Dedifferentiated amniotic fluid mesenchymal stem cell (primary cell): ENCODE results near the gene INF2.
"Not testable (repeated sequence)": the region's sequence is repeated elsewhere in the genome, so short reads cannot be mapped to it uniquely, and the experiment has no call there.

ENCODE experiments used
- DNase-seq: peaks from one replicate; pipeline ENCODE4 v3.0.0-alpha.2; 2016; ENCODE audit errors: extremely low spot score

The INF2 gene

DNA sequence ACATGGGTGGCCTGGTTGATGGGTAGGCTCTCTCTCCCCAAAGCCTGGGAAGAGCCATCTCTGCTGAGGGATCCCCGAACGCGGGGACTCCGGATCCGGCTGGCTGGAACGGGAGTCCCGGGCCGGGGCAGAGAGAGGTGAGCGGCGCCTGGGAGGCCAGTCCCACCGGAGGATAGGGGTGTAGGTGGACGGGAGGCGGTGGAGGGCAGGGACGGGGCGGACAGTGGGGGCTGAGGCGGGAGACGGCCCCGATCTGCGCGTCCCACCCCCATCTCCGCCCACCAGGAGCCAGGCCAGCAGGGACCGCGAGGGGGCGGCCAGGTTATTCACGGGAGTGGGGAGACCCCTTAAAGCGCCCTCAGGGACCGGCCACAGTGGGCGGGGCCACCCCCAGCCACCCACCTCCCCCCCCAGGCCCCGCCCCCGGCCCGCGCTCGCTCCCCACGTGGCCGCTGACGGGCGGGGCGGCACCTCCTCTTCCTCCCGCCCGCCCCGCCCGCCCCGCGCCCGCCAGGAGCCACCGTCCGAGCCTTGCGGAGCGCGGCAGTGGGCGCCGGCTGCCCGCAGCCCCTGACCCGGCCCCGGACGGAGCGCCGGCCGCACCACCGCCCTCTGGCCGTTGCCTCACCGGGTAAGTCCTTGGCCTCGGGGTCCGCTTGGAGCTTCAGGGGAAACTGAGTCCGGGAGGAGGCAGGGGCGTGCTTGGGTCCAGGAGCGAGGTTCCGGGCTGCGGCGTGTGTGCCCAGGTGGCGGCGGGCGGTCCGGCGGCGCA, at the start of gene INF2:
Gene INF2, plus strand, starts transcription at position 510 of the 772 bp plus-strand sequence. CDS start 11,748 bp downstream, outside the sequence.
- DNase-seq: no peak

DNA sequence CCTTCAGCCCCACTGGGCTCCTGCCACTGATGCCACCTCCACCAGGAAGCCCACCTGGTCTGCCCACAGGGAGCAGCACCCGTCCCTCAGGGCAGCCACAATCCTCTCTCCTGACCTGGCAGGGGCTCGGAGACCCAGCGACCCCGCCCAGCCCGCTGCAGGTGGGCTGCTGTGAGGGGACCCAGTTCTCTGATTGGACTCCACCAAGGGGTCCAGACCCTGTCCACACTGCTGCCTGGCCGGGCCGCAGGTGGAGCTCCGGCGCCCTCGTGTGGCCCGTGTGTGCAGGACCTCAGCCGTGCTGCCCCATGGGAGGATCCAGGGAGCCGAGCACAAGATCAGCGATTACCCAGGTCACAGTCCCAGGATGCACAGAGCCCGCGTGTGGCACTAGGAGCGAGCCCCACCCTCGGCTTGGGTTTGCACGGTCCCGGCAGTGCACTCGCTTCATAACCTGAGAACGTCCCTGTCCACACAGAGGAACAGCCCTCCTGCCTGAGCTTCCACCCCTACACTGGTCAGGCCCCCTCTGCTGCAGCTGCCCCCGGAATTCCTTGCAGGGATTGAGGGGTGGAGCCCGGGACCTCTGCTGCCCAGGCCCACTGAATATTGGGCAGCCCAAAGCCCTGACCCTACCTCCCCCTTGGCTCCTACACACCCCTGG, 49.4 kb upstream of the INF2 start:
- DNase-seq: no peak

DNA sequence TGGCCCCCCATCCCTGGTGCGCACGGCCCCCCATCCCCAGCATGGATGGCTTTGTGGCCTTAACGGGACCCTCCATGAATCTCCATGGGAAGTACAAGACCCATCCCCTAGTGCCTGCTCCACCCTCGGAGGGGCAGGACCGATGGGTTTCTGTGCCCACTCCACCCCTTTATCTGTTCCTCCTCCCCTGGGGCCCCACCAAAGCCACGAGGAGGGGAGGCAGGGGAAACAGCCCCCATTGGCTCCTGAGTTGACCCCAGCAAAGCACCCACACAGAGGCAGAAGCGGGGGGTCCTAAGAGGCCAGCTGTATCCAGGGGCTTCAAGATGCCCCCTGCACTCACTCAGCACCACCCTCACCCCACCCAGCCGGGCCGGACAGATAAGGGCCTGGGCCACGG, 48.7 kb upstream of the INF2 start:
- no peak for DNase-seq

DNA sequence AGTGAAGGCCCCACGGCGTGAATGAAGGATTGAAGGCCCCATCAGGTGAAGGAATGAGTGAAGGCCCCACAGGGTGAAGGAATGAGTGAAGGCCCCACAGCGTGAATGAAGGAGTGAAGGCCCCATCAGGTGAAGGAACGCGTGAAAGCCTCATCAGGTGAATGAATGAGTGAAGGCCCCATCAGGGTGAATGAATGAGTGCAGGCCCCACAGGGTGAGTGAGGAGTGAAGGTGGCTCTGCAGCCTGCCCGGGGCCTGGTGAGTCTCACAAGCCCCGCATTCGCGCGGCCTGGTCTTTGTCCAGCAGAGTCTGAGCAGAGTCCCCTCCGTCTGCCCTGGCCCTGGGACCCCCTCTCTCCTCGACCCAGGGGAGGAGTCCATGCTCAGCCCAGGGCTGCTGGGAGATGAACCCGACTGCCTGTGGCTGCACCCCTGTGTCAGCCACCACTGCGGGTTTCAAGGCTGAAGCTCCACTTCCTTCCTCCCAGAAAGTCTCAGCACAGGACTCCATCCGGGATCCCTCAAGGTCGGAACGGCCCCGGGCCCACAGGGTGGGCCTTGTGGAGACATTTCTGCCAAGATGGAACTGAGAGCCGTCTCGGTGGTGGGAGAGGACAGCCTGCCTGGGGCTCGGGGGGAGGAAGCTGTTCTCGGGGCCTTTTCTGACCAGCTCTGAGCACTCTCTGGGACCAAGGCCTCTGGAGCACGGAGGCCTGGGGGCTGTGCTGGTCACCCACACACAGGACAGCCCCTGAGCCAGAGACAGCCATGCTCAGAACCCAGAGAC, 47.5 kb upstream of the INF2 start:
- DNase-seq: no peak

DNA sequence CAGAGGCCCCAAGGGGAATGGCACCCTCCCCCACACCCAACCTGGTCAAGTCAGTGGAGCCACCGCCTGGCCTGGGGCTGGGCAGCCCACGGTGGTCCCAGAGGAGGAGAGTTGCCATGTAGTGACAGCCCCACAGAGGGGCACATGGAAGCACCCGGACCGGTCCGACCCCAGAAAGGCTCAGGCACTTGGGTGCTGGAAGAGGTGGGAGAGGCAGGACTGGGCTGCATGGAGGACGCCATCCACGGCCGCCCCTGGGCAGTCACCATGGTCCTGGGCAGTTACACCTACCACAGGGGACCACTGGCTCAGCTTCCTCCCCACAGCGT, 46.9 kb upstream of the INF2 start:
- DNase-seq: no peak

DNA sequence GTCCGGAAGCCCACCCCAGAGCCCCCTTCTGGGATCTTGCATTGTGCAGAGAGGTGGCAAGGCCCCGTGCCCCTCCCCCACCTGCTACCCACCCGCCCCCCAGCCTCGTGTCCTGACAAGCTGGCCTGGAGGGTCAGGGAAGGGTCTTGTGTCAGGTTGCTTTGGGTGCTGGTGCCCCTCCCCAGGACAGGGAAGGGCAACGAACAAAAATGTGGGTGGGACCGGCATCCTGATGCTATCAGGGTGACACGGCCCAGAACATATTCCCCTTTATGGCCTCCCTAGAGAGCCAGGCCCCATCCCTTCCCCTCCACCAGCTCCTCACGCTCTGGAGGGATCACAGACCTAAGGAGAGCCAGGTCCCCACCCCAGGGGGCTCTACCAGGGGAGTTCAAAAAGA, 46.1 kb upstream of the INF2 start:
- no peak for DNase-seq

DNA sequence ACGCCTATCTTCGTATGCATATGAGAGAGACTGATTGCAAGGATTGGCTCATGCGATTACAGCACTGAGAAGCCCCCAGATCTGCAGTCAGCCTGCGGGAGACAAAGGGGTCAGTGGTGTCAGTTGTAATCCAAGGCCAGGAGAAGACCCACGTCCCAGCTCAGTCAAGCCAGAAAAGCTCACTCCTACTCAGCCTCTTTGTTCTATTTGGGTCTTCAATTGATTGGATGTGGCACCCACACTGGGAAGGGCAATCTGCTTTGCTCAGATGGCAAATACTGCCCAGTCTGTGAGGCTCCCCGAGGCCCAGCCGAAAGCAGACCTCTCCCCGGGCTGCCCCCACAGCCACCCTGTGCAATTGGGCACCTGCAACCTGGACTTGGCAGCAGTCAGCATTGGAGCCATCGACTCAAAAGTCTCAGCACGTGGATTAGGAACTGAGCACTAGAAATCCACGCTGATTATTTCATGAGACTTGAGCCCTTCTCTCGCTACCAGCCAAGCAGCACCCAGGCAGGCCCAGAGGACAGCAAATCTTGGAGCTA, 45.3 kb upstream of the INF2 start:
- DNase-seq: no peak

DNA sequence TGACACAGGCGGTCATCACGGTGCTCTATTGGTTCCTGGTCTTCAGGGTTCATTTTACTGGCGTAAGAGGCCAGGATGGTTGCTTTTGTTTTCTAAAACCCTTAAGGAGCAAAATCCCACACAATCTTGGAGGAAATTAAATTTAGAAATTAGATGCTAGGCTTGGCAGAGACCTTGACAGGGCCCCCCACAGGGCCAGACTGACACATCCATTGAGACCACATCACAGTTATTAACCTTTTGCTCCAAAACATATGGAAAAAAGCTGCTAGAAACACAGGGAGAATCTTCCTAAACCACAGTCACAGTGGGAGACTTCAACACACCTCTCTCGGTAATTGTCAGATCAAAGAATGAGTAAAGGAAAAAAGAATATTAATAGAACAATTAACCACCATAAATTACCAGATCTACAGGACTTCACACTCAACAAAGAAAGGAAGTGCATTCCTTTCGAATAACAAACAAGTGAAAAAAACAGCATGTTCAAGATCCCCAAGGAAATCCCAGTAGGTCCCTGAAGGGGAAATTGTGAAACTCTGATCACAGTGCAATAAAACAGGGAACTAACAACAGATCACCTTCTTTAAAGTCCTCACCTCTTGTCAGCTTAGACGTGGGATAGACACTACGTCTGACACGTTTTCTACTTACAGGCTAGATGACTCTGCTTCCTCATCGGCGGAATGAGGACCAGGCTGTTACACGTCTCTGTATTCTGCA, 44.6 kb upstream of the INF2 start:
- DNase-seq: no peak

DNA sequence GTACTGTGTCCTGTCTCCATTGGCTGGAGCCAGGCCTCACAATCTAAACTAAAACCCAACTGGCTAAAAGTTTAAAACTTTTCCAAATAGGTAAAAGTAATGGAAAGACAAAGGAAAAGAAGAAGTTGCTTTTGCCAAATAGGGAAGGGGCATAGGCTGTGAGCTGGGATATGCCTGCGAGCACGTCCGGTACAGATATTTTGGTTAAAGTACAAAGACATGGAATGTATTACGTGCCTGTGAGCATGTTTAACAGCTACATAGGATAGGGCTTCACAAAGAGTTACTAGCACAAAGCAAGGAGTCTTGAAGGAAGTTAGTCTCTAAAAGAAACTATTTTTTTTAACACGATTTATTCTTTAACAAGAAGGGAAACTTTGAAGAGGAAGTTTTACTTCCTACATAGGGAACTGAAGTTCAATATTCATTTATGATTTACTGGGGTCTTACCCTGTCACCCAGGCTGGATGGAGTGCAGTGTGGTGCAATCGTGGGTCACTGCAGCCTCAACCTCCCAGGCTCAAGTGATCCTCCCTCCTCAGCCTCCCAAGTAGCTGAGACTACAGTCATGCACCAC, 41.9 kb upstream of the INF2 start:
- no peak for DNase-seq

DNA sequence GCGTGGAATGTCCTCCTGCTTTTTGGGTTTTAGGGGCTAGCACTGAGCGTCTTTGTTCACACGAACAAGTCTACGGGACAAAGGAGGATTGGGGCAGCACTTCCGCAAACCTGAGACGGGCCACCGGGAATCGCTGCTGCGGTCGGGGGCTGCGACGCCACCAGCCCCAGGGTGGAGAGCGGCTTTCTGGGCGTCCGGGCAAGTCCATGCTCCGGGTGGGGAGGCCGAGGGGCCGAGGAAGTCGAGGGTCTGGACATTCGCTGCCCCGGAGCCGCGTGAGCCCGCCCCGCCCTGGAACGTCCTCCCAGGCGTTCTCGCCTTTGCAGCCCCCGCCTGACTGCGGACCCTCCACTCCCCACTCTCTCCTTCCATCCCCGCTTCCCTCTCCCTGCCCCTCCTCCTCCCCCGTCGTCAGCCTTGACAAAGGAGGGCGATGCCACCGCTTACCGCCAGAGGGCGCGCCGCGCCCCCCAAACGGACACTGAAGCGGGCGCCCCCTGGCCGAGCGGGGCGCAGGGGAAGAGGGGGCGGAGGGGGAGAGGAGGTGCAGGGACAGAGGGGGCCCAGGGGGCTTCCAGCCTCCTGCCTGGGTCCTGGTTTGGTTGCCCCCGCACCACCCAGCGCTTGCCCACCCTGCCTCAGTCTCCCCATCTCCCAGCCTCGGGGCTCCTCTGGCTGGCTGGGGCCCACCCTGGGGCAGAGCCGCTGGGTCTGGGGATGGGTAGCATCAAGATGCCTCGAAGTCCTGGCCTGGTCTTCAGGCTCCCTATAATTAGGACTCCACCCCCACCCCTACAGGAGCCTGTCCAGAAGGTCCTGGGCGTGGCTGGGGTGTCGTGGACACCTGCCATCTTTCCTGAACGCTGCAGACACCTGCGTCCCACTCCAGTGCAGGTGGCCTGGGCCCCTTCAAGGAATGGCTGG, 39.1 kb upstream of the INF2 start:
- peak; percentile 36 for DNase-seq

DNA sequence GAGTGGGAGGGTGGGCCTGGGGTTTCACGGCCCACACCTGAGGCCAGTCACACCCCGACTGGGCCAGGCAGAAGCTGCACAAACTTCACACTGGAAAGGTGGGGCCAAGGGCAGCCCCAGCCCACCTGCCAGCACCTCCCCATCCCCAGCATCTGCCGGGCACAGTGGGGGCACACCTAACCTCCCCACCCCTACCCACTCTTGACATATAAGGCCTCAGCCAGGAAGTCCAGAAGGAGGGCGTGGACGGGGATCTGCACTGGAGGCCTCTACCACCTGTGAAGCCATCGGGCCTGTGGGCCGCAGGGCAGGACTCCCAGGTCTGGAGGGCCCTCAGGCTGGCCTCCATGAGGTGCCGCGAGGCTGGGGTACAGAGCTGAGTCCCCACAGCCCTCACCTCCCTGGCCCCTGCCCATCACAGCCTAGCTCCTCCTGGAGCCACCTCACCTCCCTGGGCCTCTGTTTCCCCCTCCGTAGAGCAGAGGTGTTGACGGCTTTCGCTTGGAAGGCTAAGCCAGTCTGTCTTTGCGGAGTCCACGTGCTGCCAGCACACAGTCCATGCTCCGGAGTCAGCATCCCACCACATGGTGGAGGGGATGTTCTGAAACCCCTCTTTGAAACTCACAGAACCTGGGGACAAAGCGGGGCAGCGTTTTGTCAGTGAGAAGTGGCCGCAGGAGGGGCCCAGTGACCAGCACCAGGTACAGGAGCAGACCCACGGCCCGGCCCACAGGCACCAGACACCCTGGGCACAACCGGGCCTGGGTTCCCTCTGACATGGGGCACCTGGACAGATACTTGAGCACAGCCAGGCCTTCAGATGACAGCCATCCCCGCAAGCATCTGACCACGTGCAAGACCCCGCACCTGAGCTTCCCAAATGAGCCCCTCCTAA, 38.2 kb upstream of the INF2 start:
- no peak for DNase-seq

DNA sequence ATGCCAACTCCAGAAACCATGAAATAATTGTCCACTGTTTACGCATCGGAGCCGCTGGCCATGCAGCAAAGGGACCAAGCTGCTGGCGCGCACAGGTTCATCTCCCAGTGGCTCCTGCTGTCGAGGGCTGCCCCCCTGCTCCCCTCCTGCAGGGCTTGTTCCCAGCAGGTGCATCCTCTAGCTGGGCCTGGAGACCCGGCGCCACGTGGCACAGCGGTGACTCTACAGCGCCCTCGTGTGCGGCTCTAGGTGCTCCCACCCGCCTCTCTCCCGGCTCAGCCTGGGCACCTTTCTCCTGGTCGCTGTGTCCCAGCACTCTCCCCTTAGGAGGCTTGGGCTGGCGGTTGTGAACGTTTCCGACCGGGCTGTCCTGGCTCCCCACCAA, 37.5 kb upstream of the INF2 start:
- DNase-seq: no peak

DNA sequence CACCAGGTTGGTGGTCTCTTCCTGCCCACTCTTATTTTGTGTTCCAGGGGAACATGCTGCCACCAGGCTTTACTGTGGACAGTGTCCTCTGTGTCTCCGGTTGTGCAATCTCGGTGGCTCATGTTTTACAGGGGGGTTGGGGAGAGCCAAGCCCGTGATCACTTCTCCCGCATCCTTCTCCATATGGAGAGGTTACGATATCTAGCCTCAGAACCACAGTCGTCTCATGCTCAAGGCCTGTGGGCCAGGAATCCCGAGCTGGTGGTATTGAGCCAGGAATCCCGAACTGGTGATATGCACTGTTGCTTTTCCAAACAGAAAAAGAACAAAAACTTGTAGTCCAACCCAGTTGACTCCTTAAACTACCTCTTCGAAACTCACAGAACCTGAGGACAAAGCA, 37.0 kb upstream of the INF2 start:
- no peak for DNase-seq

DNA sequence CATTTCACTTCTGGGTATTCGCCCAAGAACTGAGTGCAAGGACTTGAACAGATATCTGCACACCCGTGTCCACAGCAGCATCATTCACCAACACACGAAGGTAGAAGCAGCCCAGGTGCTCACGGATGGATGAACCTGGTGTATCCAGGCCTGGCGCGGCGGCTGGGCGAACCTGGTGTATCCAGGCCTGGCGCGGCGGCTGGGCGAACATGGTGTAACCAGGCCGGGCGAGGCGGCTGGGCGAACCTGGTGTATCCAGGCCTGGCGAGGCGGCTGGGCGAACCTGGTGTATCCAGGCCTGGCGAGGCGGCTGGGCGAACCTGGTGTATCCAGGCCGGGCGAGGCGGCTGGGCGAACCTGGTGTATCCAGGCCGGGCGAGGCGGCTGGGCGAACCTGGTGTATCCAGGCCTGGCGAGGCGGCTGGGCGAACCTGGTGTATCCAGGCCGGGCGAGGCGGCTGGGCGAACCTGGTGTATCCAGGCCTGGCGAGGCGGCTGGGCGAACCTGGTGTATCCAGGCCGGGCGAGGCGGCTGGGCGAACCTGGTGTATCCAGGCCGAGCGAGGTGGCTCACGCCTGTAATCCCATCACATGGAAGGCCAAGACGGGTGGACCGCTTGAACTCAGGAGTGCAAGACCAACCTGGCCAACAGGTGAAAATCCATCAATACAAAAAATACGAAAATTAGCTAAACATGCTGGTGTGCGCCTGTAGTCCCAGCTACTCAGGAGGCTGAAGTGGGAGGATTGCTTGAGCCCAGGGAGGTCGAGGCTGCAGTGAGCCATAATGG, 36.1 kb upstream of the INF2 start:
- not testable (repeated sequence) for DNase-seq

DNA sequence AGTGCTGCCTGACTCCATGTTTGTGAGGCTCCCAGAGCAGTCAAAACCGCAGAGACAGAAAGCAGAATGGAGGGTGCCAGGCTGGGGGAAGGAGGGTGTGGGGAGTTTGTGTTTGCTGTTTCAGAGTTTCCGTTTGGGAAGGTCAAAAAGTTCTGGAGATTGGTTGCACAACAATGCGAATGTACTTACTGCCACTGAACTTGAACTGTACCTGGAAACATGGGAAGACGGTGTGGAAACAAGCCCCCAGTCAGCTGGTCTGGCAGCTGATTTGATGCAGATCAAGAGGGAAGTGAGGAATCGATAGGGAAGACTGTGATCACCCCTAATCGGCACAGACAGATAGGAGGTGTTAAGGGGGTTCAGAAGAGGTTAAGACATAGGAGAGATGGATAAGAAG, 35.3 kb upstream of the INF2 start:
- no peak for DNase-seq

DNA sequence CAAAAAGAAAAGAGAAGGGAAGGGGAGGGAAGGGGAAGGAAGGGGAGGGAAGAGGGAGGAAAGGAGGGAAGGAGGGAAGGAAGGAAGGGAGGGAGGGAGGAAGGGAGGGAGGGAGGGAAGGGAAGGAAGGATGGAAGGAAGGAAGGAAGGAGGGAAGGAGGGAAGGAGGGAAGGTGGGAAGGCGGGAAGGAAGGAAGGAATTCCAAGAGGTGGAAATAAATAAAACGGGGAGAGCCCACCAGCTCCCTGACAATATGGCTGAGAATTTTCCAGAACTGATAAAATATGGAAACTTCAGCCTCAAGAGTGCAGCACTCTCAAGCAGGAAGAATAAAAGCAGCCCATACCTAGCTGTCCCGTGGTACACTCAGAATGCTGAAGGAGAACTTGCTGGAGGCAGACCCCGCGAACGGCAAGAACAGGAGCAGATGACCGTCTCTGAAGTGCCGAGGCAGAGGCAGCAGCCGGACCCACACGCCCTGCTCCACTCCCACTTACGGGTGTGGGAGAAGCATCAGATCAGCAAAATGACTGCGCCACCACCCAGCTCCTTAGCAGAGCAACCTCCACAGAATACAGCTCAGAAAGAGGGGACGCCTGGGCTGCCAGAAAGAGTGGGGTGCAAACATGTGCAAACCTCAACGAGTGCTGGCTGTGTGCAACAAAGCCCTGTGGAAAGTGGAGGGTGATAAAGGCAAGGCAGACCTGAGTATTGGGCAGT, 34.1 kb upstream of the INF2 start:
- no peak for DNase-seq

DNA sequence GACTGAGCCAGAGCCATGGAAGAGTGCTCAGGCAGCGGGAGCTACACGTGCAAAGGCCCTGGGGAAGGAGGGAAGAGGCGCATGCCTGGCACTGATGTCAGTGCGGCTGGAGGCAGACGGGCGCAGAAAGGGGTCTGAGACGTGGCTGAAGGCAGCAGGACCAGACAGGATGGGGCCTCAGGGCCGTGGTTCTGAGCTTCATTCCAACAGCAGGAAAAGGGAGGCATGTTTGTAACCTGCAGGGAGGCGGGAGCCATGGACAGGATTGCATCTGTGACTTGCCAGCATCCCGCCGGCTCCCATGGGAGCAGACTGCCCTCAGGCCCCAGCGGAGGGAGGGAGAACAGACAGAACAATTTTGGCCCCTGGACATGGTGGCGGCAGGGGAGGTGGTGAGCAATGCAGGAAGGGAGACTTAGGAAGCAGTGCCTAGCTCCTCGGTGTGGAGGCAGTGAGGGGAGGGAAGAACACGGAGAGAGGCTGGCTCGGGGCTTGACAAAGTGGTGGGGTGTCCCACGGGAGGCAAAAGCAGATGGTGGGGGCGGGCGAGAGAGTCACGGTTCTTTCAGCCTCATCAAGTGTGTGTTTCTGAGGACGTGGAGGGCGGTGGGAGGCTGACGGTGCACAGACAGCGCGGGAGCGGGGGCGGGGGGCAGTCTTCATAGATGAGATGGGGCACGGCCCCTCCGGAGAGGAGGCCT, 33.3 kb upstream of the INF2 start:
- no peak for DNase-seq
